H54 (cell line): ENCODE results near the gene ASB5.
A peak's percentile ranks its signal among the peaks of the same experiment; 100 is the strongest.
"Not testable (repeated sequence)": the region's sequence is repeated elsewhere in the genome, so short reads cannot be mapped to it uniquely, and the experiment has no call there.

Source experiments
- DNase-seq: peaks from one replicate; pipeline ENCODE4 v3.0.0; 2011; ENCODE audit warnings: low spot score, mixed read lengths; ENCODE audit not compliant: insufficient read length
- FAIRE-seq: peaks from 3 replicates; lab custom pipeline; 2011; peaks lifted over from hg19 to GRCh38; lab: Jason Lieb, UNC
- POLR2A ChIP-seq: IDR thresholded peaks from 2 replicates; pipeline ENCODE4 v1.6.1; 2011; ENCODE audit warnings: low read depth, mild to moderate bottlenecking, low read length

The ASB5 gene

GRCh38 chr4:176293660-176294059 is 24.6 kb upstream of the ASB5 start:
- FAIRE-seq: no peak
- no peak for TF ChIP-seq POLR2A
- no peak for DNase-seq

- no peak for FAIRE-seq
- no peak for DNase-seq
- TF ChIP-seq POLR2A: no peak
Observed at GRCh38 chr4:176292920-176293319, 23.9 kb upstream of the ASB5 start.

- DNase-seq: no peak
- no peak for TF ChIP-seq POLR2A
- no peak for FAIRE-seq
Observed at GRCh38 chr4:176291748-176292147, 22.7 kb upstream of the ASB5 start.

GRCh38 chr4:176290520-176290919 is 21.5 kb upstream of the ASB5 start:
- DNase-seq (no peak), FAIRE-seq (no peak)
- TF ChIP-seq POLR2A: no peak

GRCh38 chr4:176289561-176289960 is 20.5 kb upstream of the ASB5 start:
- TF ChIP-seq POLR2A: no peak
- FAIRE-seq (no peak), DNase-seq (no peak)

GRCh38 chr4:176288020-176288419 is 19.0 kb upstream of the ASB5 start:
- no peak for DNase-seq
- no peak for FAIRE-seq
- TF ChIP-seq POLR2A: no peak

- no peak for TF ChIP-seq POLR2A
- FAIRE-seq (no peak), DNase-seq (no peak)
Observed at GRCh38 chr4:176287546-176287945, 18.5 kb upstream of the ASB5 start.

- FAIRE-seq (no peak), DNase-seq (no peak)
- TF ChIP-seq POLR2A: no peak
Observed at GRCh38 chr4:176286728-176287127, 17.7 kb upstream of the ASB5 start.

GRCh38 chr4:176279560-176279959 is 10.5 kb upstream of the ASB5 start:
- FAIRE-seq, DNase-seq: not testable (repeated sequence)

GRCh38 chr4:176277162-176277904 is 8.3 kb upstream of the ASB5 start:
- no peak for DNase-seq
- FAIRE-seq: no peak
- no peak for TF ChIP-seq POLR2A

- FAIRE-seq: no peak
Observed at GRCh38 chr4:176276710-176277109, 7.7 kb upstream of the ASB5 start.

GRCh38 chr4:176274441-176274840 is 5.4 kb upstream of the ASB5 start:
- FAIRE-seq (peak; percentile 60), DNase-seq (no peak)
- no peak for TF ChIP-seq POLR2A

More at GRCh38 chr4:176276710-176277109, 7.7 kb upstream of the ASB5 start:
- DNase-seq: no peak
- TF ChIP-seq POLR2A: no peak

GRCh38 chr4:176273736-176274135 is 4.7 kb upstream of the ASB5 start:
- no peak for FAIRE-seq
- no peak for TF ChIP-seq POLR2A
- no peak for DNase-seq

GRCh38 chr4:176272799-176273198 is 3.8 kb upstream of the ASB5 start:
- no peak for FAIRE-seq
- no peak for DNase-seq
- TF ChIP-seq POLR2A: no peak

- no peak for TF ChIP-seq POLR2A
- DNase-seq (no peak), FAIRE-seq (no peak)
Observed at GRCh38 chr4:176271749-176272148, 2.7 kb upstream of the ASB5 start.

- FAIRE-seq (peak; percentile 99), DNase-seq (peak; percentile 31)
- no peak for TF ChIP-seq POLR2A
Observed at GRCh38 chr4:176270669-176271068, 1.6 kb upstream of the ASB5 start.
